Stomach (tissue), 4 donors: ENCODE data around the gene ARPC5L.

ENCODE experiments used
- CTCF ChIP-seq, 7 experiments: fragments of 450-650 bp in 4 of 7; fragments of 200-600 bp in 3 of 7; sonication (generic) in 3 of 7; IDR thresholded peaks; one replicate each; pipeline ENCODE4 v1.5.1; 2016 to 2019; ENCODE audit warnings: antibody characterized with exemption in 7 of 7, control low read depth in 2 of 7, mild to moderate bottlenecking in 1 of 7
- EP300 ChIP-seq: sonication (generic); formaldehyde crosslinking; IDR thresholded peaks from one replicate; pipeline ENCODE4 v1.6.1; 2017; ENCODE audit warnings: antibody characterized with exemption

GRCh38 chr9:124828489-124829333, 33.2 kb upstream of the ARPC5L start:
- TF ChIP-seq CTCF (IDR thresholded peaks at IDR 0.05): no peak
- TF ChIP-seq EP300: no peak
